ENCODE measurements around the gene STAT3. TPM values are rescaled to one million over a fixed set of nuclear protein-coding genes. Genes with fewer than 3 reads are reported as not detected.
"Not testable (repeated sequence)": the region's sequence is repeated elsewhere in the genome, so short reads cannot be mapped to it uniquely, and the experiment has no call there.

The STAT3 gene
- total RNA-seq, 1 experiment from 2014 or later = 21.0 TPM

- in situ Hi-C loops (cut with HindIII; ENCODE audit: low pct_unique_long_range_greater_than_20kb, low sequenced_read_pairs); DNase-seq (ENCODE audit: low read depth): not testable (repeated sequence)
Measured at GRCh38 chr17:42391439-42391838, 3.2 kb upstream of the STAT3 start.

GRCh38 chr17:42389899-42390298, 1.7 kb upstream of the STAT3 start:
- no peak for DNase-seq (ENCODE audit: low read depth)
- in situ Hi-C loops (cut with HindIII; ENCODE audit: low pct_unique_long_range_greater_than_20kb, low sequenced_read_pairs) = no loop called here

- in situ Hi-C loops (cut with HindIII; ENCODE audit: low pct_unique_long_range_greater_than_20kb, low sequenced_read_pairs) = no loop called here
- DNase-seq (ENCODE audit: low read depth) = no peak
Measured at GRCh38 chr17:42389135-42389417, 834 bp upstream of the STAT3 start.

- peak; percentile 42 for DNase-seq (ENCODE audit: low read depth)
- in situ Hi-C loops (cut with HindIII; ENCODE audit: low pct_unique_long_range_greater_than_20kb, low sequenced_read_pairs) = no loop called here
Measured at GRCh38 chr17:42387661-42388380, 421 bp downstream of the STAT3 start.

- in situ Hi-C loops (cut with HindIII; ENCODE audit: low pct_unique_long_range_greater_than_20kb, low sequenced_read_pairs) = no loop called here
- DNase-seq (ENCODE audit: low read depth) = no peak
Measured at GRCh38 chr17:42386777-42387657, 1.2 kb downstream of the STAT3 start.

- in situ Hi-C loops (cut with HindIII; ENCODE audit: low pct_unique_long_range_greater_than_20kb, low sequenced_read_pairs) = no loop called here
Measured at GRCh38 chr17:42381898-42382297, 6.3 kb downstream of the STAT3 start.

GRCh38 chr17:42380935-42381334, 7.3 kb downstream of the STAT3 start:
- in situ Hi-C loops (cut with HindIII; ENCODE audit: low pct_unique_long_range_greater_than_20kb, low sequenced_read_pairs) = no loop called here
- no peak for DNase-seq (ENCODE audit: low read depth)

More at GRCh38 chr17:42381898-42382297, 6.3 kb downstream of the STAT3 start:
- no peak for DNase-seq (ENCODE audit: low read depth)

GRCh38 chr17:42378959-42379594, 9.2 kb downstream of the STAT3 start:
- in situ Hi-C loops (cut with HindIII; ENCODE audit: low pct_unique_long_range_greater_than_20kb, low sequenced_read_pairs) = no loop called here
- DNase-seq (ENCODE audit: low read depth) = no peak

- DNase-seq (ENCODE audit: low read depth) = no peak
Measured at GRCh38 chr17:42378359-42378958, 9.8 kb downstream of the STAT3 start.

GRCh38 chr17:42373896-42374295, 14.3 kb downstream of the STAT3 start:
- DNase-seq (ENCODE audit: low read depth) = no peak
- in situ Hi-C loops (cut with HindIII; ENCODE audit: low pct_unique_long_range_greater_than_20kb, low sequenced_read_pairs) = no loop called here

More at GRCh38 chr17:42378359-42378958, 9.8 kb downstream of the STAT3 start:
- in situ Hi-C loops (cut with HindIII; ENCODE audit: low pct_unique_long_range_greater_than_20kb, low sequenced_read_pairs) = no loop called here

GRCh38 chr17:42372142-42372541, 16.1 kb downstream of the STAT3 start:
- no peak for DNase-seq (ENCODE audit: low read depth)
- in situ Hi-C loops (cut with HindIII; ENCODE audit: low pct_unique_long_range_greater_than_20kb, low sequenced_read_pairs) = no loop called here

GRCh38 chr17:42368797-42369561, 19.3 kb downstream of the STAT3 start:
- in situ Hi-C loops (cut with HindIII; ENCODE audit: low pct_unique_long_range_greater_than_20kb, low sequenced_read_pairs); DNase-seq (ENCODE audit: low read depth): not testable (repeated sequence)

GRCh38 chr17:42368310-42368709, 19.9 kb downstream of the STAT3 start:
- in situ Hi-C loops (cut with HindIII; ENCODE audit: low pct_unique_long_range_greater_than_20kb, low sequenced_read_pairs); DNase-seq (ENCODE audit: low read depth): not testable (repeated sequence)

- DNase-seq (ENCODE audit: low read depth); in situ Hi-C loops (cut with HindIII; ENCODE audit: low pct_unique_long_range_greater_than_20kb, low sequenced_read_pairs): not testable (repeated sequence)
Measured at GRCh38 chr17:42366176-42367023, 21.8 kb downstream of the STAT3 start.

- no peak for DNase-seq (ENCODE audit: low read depth)
- in situ Hi-C loops (cut with HindIII; ENCODE audit: low pct_unique_long_range_greater_than_20kb, low sequenced_read_pairs) = no loop called here
Measured at GRCh38 chr17:42365136-42365535, 23.1 kb downstream of the STAT3 start.

GRCh38 chr17:42363767-42364585, 24.3 kb downstream of the STAT3 start:
- in situ Hi-C loops (cut with HindIII; ENCODE audit: low pct_unique_long_range_greater_than_20kb, low sequenced_read_pairs) = no loop called here
- DNase-seq (ENCODE audit: low read depth) = no peak

Measured in Caki2 (cell line).